IPS DF 6.9 (cell line): ENCODE results near the gene SFMBT2.

Source experiments
- DNase-seq: peaks from one replicate; pipeline ENCODE4 v3.0.0-alpha.2; 2013; ENCODE audit warnings: low read depth, low spot score
- H3K27ac ChIP-seq: one replicate; pipeline ENCODE4 v1.5.1; 2013; ENCODE audit warnings: low read length, control low read depth
- H3K27me3 ChIP-seq: 2 replicates; pipeline ENCODE4 v1.6.1; 2013; ENCODE audit warnings: mild to moderate bottlenecking, low read length; ENCODE audit not compliant: control insufficient read depth, insufficient read depth
- H3K36me3 ChIP-seq: 2 replicates; pipeline ENCODE4 v1.6.1; 2013; ENCODE audit warnings: low read length; ENCODE audit not compliant: control insufficient read depth, insufficient read depth
- H3K4me1 ChIP-seq: 2 replicates; pipeline ENCODE4 v1.6.1; 2013; ENCODE audit warnings: low read length; ENCODE audit not compliant: control insufficient read depth, insufficient read depth
- H3K4me3 ChIP-seq: 2 replicates; pipeline ENCODE4 v1.5.1; 2013; ENCODE audit warnings: mild to moderate bottlenecking, low read length
- H3K9me3 ChIP-seq: 2 replicates; pipeline ENCODE4 v1.6.1; 2013; ENCODE audit warnings: low read length, inconsistent platforms; ENCODE audit not compliant: control insufficient read depth, insufficient read depth
- WGBS: extraction: QIAGEN DNeasy Blood & Tissue Kit; methylation state at CpG from one replicate; pipeline ENCODE4 v1.1.7; 2013; ENCODE audit warnings: mixed read lengths, missing lambda C conversion rate; ENCODE audit not compliant: insufficient read length, insufficient coverage; 5-methylcytosine and 5-hydroxymethylcytosine counted together

SFMBT2 gene

DNA sequence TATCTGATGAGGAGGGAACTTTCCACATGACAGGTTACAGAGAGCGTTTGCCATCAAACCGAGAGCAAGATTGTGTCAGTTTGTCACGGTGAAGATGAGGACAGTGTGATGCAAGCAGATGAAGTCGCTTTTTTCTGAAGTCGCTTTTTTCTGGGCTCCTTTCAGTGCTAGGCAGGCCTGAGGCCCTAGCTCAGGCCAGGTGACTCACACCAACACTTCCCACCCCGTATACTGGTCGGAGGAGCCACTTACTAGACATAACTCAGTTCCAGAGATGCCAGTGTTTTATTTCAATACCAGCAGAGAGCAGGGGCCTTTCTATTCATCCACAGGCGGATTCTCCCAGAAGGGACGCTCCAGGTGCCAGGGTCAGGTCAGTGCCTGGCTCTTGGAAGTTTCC lies 58.9 kb downstream of the SFMBT2 start:
- DNase-seq = no peak
- Histone ChIP-seq H3K4me1 (no peaks in the 10 kb centered on the region), H3K36me3 (no peaks in the 10 kb centered on the region; the same call in 1 of the 2 replicates), H3K27ac (no peak overlapping the region), H3K4me3 (no peak overlapping the region), H3K9me3 (no peaks in the 10 kb centered on the region), H3K27me3 (no peaks in the 10 kb centered on the region)
- WGBS = no CpG with 5 or more reads among the region's 9 CpGs

DNA sequence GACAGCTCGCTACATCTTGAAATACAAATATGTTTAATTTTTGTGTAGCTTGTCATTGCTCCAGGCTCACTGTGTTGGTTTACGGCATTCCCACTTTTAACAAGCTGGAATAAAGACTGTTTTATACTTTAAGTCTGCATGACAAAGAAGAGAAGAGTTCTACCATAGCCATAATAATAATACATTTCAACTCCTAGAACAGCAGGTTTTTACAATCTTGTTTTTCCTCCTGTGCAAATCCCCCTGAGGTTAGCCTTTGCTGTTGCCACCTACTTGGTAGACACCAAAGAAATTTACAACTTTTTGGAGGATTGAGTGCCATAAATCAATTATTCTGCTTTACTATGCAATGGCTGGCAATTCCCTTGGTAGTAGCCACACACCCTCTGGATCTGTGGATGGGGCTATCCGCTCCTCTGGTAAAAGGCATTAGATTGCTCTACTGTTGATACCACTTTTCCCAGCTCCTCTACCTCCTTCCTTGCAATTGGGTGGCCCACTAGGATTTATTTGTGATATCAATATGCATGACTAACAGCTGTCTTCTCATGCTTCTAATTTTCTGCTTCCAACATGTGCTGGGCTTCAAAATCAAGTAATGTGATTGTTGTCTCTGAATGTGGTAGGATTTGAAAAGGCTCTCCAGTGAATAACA lies 60.2 kb downstream of the SFMBT2 start:
- WGBS = no CpG with 5 or more reads among the region's 3 CpGs
- H3K4me1 ChIP-seq = no peaks in the 10 kb centered on the region
- no peaks in the 10 kb centered on the region for H3K27me3 ChIP-seq
- H3K9me3 ChIP-seq = no peaks in the 10 kb centered on the region
- H3K36me3 ChIP-seq = no peaks in the 10 kb centered on the region; the same call in 1 of the 2 replicates
- DNase-seq = no peak
- no peak overlapping the region for H3K27ac ChIP-seq
- no peak overlapping the region for H3K4me3 ChIP-seq

DNA sequence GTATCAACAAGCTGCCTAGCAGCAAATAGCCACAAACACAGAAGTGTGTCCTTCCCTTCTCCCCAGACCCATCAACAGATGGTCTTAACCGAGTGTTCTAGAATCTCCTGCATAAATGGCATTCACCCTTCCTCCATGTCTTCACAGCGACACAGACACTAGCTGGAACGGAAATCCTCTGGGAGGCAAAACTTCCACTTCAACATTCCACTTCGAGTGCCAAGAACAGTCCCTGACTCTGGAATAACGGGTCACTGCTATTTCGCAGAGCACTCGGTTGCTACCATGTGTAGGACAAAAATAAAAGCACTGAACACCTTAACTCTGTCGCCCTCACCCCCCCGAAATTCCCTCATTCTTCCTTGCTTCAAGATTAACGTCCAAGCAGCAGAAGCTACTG lies 65.1 kb downstream of the SFMBT2 start:
- H3K4me1 ChIP-seq = no peaks in the 10 kb centered on the region
- DNase-seq = no peak
- no peak overlapping the region for H3K27ac ChIP-seq
- H3K9me3 ChIP-seq = no peaks in the 10 kb centered on the region
- no peaks in the 10 kb centered on the region for H3K27me3 ChIP-seq
- no peak overlapping the region for H3K4me3 ChIP-seq
- H3K36me3 ChIP-seq = no peaks in the 10 kb centered on the region; the same call in 1 of the 2 replicates
- no CpG with 5 or more reads among the region's 10 CpGs for WGBS

DNA sequence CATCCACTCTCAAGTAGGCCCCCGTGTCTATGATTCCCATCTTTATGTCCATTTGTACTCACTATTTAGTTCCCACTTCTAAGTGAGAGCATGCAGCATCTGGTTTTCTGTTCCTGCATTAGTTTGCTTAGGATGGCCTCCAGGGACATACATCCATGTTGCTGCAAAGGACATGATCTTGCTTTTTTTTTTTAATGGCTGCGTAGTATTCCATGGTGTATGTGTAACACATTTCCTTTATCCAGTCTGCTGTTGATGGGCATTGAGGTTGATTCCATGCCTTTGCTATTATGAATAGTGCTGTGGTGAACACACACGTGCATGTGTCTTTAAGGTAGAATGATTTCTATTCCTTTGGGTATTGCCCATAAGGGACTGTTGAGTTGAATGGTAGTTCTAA lies 67.8 kb downstream of the SFMBT2 start:
- no peaks in the 10 kb centered on the region for H3K27me3 ChIP-seq
- WGBS = no CpG with 5 or more reads among the region's 3 CpGs

DNA sequence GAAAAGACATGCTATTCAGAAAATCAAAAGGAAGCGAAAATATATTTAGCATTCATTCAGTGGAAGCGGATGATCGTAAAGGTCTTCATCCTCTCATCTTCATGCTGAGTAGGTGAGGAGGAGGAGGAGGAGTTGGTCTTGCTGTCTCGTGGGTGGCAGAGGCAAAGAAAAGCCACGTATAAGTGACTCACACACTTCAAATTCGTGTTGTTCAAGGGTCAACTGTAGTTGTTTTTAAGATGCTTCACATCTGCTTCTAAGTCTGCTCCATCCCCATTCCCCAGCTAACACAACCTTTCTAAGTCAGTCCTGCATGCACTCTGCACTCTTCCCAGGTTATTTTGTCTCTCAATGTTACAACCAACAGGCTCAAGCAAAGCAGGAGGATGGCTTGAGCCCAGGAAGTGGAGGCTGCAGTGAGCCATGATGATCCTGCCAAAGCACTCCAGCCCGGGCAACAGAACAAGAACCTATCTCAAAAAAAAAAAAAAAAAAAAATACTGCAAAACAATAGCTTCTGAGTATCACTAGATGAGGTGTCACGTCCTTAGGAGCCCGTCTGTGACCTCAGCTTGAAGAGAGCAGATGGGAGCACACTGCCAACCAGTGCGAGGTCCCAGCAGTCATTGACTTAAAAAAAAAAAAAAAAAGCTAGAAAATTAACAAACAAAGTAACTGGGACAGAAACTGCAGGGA lies 70.5 kb downstream of the SFMBT2 start:
- no peaks in the 10 kb centered on the region for H3K27me3 ChIP-seq
- H3K4me1 ChIP-seq = no peaks in the 10 kb centered on the region
- no peak overlapping the region for H3K27ac ChIP-seq
- WGBS = no CpG with 5 or more reads among the region's 10 CpGs
- H3K4me3 ChIP-seq = no peak overlapping the region
- H3K9me3 ChIP-seq = no peaks in the 10 kb centered on the region
- DNase-seq = no peak
- no peaks in the 10 kb centered on the region for H3K36me3 ChIP-seq

More for the DNA sequence above, 67.8 kb downstream of the SFMBT2 start:
- DNase-seq = no peak
- Histone ChIP-seq H3K4me3 (no peak overlapping the region), H3K36me3 (no peaks in the 10 kb centered on the region), H3K9me3 (no peaks in the 10 kb centered on the region), H3K27ac (no peak overlapping the region), H3K4me1 (no peaks in the 10 kb centered on the region)

DNA sequence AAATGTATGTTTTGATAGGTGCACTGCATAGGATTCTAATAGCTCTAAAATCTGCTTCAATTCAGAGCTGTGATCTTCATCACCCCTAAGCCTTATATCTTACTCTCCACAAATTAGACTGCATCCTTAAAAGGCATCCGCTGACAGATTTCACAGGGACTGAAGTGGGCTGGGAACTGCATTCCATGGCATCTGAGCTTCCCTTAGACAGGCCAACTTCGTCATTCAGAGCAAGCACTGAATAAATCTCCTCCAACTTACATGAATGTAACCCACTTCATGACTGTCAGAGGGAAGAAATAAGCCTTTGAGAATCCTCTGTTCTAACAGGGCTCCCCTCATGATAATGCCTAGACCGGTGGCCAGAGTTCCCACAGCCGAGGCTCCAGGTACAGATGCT lies 71.3 kb downstream of the SFMBT2 start:
- Histone ChIP-seq H3K36me3 (no peaks in the 10 kb centered on the region), H3K4me1 (no peaks in the 10 kb centered on the region), H3K27me3 (no peaks in the 10 kb centered on the region), H3K4me3 (no peak overlapping the region), H3K27ac (no peak overlapping the region), H3K9me3 (no peaks in the 10 kb centered on the region)
- DNase-seq = no peak
- no CpG with 5 or more reads among the region's 4 CpGs for WGBS

DNA sequence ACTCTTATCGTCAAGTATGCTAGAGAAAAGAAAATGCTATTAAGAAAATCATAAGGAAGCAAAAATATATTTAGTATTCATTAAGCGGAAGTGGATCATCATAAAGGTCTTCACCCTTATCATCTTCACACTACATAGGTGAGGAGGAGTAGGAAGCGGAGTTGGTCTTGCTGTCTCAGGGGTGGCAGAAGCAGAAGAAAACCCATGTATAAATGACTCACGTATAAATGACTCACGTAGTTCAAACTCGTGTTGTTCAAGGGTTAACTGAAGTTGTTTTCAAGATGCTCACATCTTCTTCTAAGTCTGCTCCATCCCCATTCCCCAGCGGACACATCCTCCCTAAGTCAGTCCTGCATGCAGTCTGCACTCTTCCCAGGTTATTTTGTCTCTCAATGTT lies 72.4 kb downstream of the SFMBT2 start:
- H3K27me3 ChIP-seq = no peaks in the 10 kb centered on the region
- peaks cover 5% of the 10 kb centered on the region for H3K4me1 ChIP-seq
- WGBS = no CpG with 5 or more reads among the region's 7 CpGs
- H3K4me3 ChIP-seq = no peak overlapping the region
- no peak for DNase-seq
- no peaks in the 10 kb centered on the region for H3K36me3 ChIP-seq
- no peaks in the 10 kb centered on the region for H3K9me3 ChIP-seq
- no peak overlapping the region for H3K27ac ChIP-seq

DNA sequence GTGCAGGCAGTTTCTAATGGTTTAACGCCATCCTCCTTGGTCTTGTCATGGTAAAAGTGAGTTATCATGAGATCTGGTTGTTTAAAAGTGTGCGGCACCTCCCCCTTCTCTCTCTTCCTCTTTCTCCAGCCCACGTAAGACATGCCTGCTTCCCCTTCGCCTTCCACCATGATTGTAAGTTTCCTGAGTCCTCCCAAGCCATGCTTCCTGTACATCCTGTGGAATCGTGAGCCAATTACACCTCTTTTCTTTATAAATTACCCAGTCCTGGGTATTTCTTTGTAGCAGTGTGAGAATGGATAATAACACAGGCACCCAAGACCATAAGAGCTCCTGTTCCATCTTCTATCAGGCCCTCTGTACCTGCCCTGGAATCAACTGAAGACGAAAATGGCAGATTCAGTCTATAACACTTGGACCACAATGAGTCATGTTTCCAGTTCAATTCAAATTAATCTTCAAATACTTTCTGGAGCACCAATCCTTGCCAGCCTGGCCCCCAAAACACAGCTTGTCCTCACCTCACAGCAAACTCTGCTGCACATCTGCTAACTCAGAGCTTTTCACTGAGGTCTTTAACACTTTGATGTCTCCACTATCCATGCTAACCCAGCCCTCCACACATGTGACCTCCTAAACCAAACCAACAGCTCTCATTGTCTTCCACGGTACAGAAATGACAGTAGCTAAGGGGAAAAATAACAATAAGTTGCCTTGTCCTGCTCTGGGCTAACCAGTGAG lies 73.2 kb downstream of the SFMBT2 start:
- H3K4me3 ChIP-seq = no peak overlapping the region
- H3K4me1 ChIP-seq = peaks cover 5% of the 10 kb centered on the region
- DNase-seq = no peak
- H3K9me3 ChIP-seq = no peaks in the 10 kb centered on the region
- H3K36me3 ChIP-seq = no peaks in the 10 kb centered on the region
- no peaks in the 10 kb centered on the region for H3K27me3 ChIP-seq
- no CpG with 5 or more reads among the region's 7 CpGs for WGBS
- H3K27ac ChIP-seq = no peak overlapping the region

DNA sequence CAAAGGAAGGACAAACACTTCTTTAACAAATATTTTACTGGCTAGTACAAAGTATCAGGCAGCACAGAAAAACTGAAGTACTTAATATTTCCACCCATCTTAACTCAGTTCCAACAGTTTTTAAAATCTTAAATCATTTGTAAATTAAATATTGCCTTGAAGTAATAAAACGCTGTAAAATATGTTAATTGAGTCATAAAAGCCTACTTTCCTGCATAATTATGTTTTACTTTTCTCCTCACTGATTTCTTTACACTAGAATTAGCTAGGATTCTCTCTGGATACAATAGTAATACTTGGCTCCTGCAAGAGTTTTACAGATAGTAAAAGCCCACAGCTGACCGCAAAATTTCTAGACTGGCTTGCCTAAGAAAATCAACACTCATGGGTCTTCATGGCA lies 74.9 kb downstream of the SFMBT2 start:
- Histone ChIP-seq H3K27ac (no peak overlapping the region), H3K4me3 (no peak overlapping the region), H3K27me3 (no peaks in the 10 kb centered on the region), H3K4me1 (peaks cover 5% of the 10 kb centered on the region), H3K9me3 (no peaks in the 10 kb centered on the region), H3K36me3 (no peaks in the 10 kb centered on the region)
- WGBS = no CpG with 5 or more reads among the region's 2 CpGs
- DNase-seq = no peak

DNA sequence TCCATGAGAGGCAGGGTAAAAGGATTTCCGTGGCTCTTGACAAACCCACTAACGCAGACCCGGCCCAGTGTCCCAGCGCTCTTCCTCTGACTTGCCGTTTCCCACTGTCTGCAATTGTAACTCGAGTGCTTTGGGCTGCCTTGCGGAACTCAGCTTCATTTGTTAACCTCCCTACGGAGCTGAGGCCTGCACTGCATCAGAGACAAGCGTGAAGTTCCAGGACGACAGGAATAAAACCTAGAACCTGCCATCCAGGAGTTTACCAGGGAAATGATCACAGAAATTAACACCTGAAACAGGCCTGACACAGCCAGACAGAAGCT lies 76.2 kb downstream of the SFMBT2 start:
- Histone ChIP-seq H3K27ac (no peak overlapping the region), H3K27me3 (no peaks in the 10 kb centered on the region)
- WGBS = no CpG with 5 or more reads among the region's 10 CpGs

More for the DNA sequence above, 76.2 kb downstream of the SFMBT2 start:
- H3K36me3 ChIP-seq = no peaks in the 10 kb centered on the region
- no peak overlapping the region for H3K4me3 ChIP-seq
- no peaks in the 10 kb centered on the region for H3K9me3 ChIP-seq
- DNase-seq = no peak
- H3K4me1 ChIP-seq = peaks cover 5% of the 10 kb centered on the region
